Activated CD4-positive, alpha-beta T cell treated with anti-CD3 and anti-CD28 coated beads, Interleukin-2, amount 50 U/mL, for 16 hours (primary cell): Measurements from ENCODE around the gene HDAC8.
A peak's percentile ranks its signal among the peaks of the same experiment; 100 is the strongest.
"Not testable (repeated sequence)": the region's sequence is repeated elsewhere in the genome, so short reads cannot be mapped to it uniquely, and the experiment has no call there.

Experiments used
- DNase-seq: peaks from one replicate; pipeline ENCODE4 v3.0.0-alpha.2; 2020

The HDAC8 gene

GRCh38 chrX:72532366-72532765 is 40.3 kb downstream of the HDAC8 start:
- DNase-seq: peak; percentile 2

GRCh38 chrX:72526534-72527508 is 45.8 kb downstream of the HDAC8 start:
- peak; percentile 6 for DNase-seq

DNA sequence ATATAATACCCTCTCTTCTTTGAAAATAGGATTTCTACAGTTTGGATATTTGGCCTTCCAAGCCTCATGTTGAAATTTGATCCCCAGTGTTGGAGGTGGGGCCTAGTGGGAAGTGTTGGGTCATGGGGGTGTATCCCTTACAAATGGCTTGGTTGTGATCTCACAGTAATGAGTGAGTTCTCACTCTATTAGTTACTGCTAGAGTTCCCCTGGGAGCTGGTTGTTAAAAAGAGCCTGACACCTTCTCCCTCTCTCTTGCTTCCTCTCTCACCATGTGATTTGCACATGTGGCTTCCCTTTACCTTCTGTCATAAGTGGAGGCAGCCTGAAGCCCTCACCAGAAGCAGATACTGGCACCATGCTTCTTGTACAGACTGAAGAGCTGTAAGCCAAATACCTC is 73.9 kb downstream of the HDAC8 start:
- DNase-seq: no peak

- no peak for DNase-seq
These were observed 77.6 kb downstream of the HDAC8 start for GRCh38 chrX:72495046-72495445.

DNA sequence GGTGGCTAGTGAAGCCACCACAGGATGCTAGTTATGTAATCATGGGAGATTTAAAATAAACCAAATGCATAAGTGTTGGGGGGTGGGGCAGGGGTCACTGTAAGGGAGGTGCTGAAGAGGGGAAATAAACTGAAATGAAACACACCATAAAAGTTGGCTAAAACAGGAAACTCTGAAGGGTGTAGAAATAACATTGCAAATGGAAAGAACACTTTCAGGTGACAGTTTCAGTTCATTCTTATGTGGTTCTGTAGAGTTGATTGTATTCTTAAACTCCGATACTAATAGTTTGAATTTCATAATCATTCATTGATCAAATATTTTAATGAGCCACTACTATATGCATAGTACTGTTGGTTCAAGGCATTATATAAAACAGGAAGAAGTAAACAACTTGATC is 80.1 kb downstream of the HDAC8 start:
- no peak for DNase-seq

- not testable (repeated sequence) for DNase-seq
These were observed 82.4 kb downstream of the HDAC8 start for GRCh38 chrX:72490221-72490620.

- DNase-seq: no peak
These were observed 85.0 kb downstream of the HDAC8 start for GRCh38 chrX:72487661-72488060.

- DNase-seq: no peak
These were observed 93.0 kb downstream of the HDAC8 start for GRCh38 chrX:72479324-72480274.

DNA sequence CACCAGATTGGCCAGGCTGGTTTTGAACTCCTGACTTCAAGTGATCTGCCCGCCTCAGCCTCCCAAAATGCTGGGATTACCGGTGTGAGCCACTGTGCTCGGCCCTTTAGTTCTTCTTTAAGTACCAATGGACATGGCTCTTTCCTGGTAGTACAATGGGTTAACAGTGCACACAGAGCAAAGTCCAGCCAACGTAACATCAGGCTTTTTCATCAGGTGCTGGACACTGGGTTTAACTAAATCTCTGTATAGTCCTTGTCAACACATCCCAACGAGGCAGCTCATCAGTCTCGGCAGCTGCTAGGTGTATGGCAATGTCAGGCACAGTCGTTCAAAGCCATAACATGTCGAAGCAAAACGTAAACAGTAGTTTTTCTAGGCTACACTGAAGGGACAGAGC is 93.8 kb downstream of the HDAC8 start:
- no peak for DNase-seq

GRCh38 chrX:72478351-72478750 is 94.3 kb downstream of the HDAC8 start:
- no peak for DNase-seq

GRCh38 chrX:72477781-72478181 is 94.9 kb downstream of the HDAC8 start:
- no peak for DNase-seq

- DNase-seq: no peak
These were observed 95.3 kb downstream of the HDAC8 start for GRCh38 chrX:72477376-72477775.

DNA sequence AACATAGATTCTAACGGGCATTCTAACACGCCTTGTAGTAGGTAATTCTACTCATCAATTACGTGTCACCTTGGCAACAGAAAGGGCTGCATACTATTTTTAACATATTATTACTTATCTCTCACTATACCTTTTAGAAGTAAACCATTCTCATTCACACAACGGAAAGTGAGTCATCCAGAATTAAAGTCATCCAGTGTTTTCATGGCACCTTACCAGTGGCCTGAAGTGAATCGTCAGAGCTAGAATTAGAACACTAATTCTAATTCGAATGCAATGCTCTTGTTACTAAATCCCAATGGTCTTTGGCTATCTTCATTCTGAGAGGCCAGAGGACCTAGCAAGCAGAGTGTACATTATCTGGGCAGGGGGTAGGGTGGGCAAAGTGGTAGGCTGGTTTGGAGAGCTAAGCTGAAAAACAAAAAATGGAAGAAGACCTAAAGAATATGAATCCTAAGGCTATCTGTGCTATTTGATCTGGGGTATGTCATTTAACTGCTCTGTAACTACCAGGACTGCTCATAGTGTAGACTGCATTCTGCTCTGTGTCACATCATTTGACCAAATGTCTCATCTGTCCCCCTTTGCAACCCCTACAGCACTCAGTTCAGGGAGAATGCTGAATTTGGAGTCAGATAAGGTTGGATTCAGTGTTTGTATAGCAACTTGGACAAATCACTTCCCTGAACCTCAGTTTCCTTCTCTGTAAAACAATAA is 96.5 kb downstream of the HDAC8 start:
- DNase-seq: no peak

- DNase-seq: no peak
These were observed 97.3 kb downstream of the HDAC8 start for GRCh38 chrX:72475338-72475737.

- DNase-seq: no peak
These were observed 102.0 kb downstream of the HDAC8 start for GRCh38 chrX:72470532-72471223.

DNA sequence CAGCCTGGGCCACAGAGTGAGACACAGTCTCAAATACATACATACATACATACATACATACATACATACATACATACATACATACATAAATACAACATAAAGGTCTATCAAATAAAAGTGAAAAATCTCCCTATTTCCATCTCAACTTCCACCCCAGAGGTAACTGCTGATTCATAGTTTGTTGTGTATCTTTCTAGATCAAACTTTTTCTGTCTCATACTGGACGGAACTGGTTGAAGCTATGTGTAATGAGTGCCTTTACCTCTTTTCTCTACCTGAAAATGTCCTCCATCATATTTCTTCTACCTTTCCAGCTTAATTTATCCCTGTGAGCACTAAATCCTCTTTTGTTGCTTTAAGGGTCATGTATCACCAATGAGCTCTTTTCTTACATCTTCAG is 102.5 kb downstream of the HDAC8 start:
- DNase-seq: no peak

DNA sequence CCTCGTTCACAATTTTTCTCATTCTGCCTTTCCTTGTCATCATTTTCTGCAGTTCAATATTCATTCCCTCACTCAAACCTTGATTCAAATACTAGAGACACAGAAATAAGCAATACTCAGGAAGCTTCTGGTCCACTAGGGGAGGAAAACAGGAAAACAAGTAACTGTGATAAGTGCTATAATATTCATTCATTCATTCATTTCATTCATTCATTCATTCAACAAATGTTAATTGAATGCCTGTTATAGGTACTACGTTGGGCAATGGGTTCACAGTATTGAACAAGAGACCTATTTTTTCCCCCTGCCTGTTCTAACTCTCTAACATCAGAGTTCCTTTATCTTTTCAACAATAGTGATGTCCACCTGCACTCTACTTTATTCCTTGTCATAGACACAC is 104.0 kb downstream of the HDAC8 start:
- no peak for DNase-seq

GRCh38 chrX:72467135-72467534 is 105.5 kb downstream of the HDAC8 start:
- no peak for DNase-seq

DNA sequence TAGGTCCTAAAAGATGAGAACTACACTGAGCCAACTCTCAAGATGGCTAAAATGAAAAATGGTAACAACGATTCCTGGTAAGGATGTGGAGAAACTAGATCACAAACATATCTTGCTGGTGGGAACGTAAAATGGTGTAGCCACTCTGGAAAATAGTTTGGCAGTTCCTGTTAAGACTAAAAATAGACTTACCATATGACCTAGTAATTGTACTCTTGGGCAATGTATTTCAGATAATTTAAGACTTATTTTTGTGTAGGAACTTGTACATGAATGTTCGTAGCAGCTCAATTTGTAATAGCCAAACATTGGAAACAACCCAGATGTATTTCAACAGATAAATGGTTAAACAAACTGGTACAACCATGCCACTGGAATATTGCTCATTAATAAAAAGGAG is 106.2 kb downstream of the HDAC8 start:
- DNase-seq: no peak

- no peak for DNase-seq
These were observed 106.8 kb downstream of the HDAC8 start for GRCh38 chrX:72465889-72466288.

GRCh38 chrX:72461766-72462165 is 110.9 kb downstream of the HDAC8 start:
- DNase-seq: no peak

DNA sequence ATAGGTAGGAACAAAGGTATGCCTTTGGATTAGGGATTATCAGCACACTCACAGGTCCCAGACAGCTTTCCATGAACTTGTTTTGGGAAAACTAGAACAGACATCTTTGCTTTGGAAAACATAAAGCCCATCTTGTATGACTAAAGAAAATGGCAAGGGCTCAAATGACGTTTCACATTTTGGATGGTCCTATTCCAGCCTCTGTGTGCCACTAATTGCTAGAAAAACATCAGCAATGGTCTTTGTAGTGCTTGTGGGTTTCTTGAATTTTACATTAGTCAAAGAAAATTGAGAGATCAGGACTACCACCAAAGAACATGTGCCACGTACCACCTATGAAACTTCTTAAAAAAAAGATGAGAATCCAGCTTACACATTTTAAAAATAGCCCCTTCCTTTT is 111.4 kb downstream of the HDAC8 start:
- DNase-seq: no peak
